Skeletal muscle satellite cell (primary cell): ENCODE results near the gene CTXND2. TPM values are rescaled to one million over a fixed set of nuclear protein-coding genes. Genes with fewer than 3 reads are reported as not detected.
"Not testable (repeated sequence)": the region's sequence is repeated elsewhere in the genome, so short reads cannot be mapped to it uniquely, and the experiment has no call there.

Source experiments
- H3K27me3 ChIP-seq: 2 replicates; pipeline ENCODE4 v1.7.0; 2013; ENCODE audit warnings: low read length; ENCODE audit not compliant: control insufficient read depth, insufficient read depth
- H3K36me3 ChIP-seq: 2 replicates; pipeline ENCODE4 v1.7.0; 2013; ENCODE audit warnings: mild to moderate bottlenecking, control low read depth, low read length; ENCODE audit not compliant: insufficient read depth
- H3K4me1 ChIP-seq: 2 replicates; pipeline ENCODE4 v1.7.0; 2013; ENCODE audit warnings: low read length; ENCODE audit not compliant: control insufficient read depth, insufficient read depth
- H3K4me2 ChIP-seq: 2 replicates; pipeline ENCODE4 v1.7.0; 2013; ENCODE audit warnings: mild to moderate bottlenecking, low read length
- H3K4me3 ChIP-seq: 2 replicates; pipeline ENCODE4 v1.7.0; 2013; ENCODE audit warnings: low read length
- H3K9ac ChIP-seq: 2 replicates; pipeline ENCODE4 v1.7.0; 2013; ENCODE audit warnings: mild to moderate bottlenecking, low read depth, low read length, moderate library complexity
- H3K9me3 ChIP-seq: replicated peaks from 2 replicates; pipeline ENCODE4 v1.7.0; 2013; ENCODE audit warnings: mild to moderate bottlenecking, control low read depth, low read length
- total RNA-seq: library from RNA; depleted of rRNA; stranded (reverse); fragments of >200 nt; gene quantifications from 2 replicates; pipeline ENCODE4 v1.2.3, GENCODE V29; 2012; rRNA removed

Gene CTXND2
- total RNA-seq: not detected in 2 replicates

- no peak within 1 kb of the TSS for H3K9ac ChIP-seq
- H3K36me3 ChIP-seq: no peaks in the 10 kb centered on the region
- H3K4me3 ChIP-seq: no peak within 1 kb of the TSS
- H3K4me2 ChIP-seq: no peak within 1 kb of the TSS
- H3K9me3 ChIP-seq: no peaks in the 10 kb centered on the region
- no peaks in the 10 kb centered on the region for H3K27me3 ChIP-seq
- peaks cover 12% of the 10 kb centered on the region for H3K4me1 ChIP-seq
These were observed at the start of gene CTXND2 for GRCh38 chr1:150887018-150887417. TSS of gene CTXND2 (plus strand) at chr1:150887136. CDS start at chr1:150912315, 25,179 bp downstream.

GRCh38 chr1:150840850-150841249, 46.1 kb upstream of the CTXND2 start:
- H3K36me3 ChIP-seq: peaks cover 53% of the 10 kb centered on the region
- H3K4me2 ChIP-seq, H3K9ac ChIP-seq, H3K9me3 ChIP-seq, H3K4me3 ChIP-seq, H3K4me1 ChIP-seq, H3K27me3 ChIP-seq: not testable (repeated sequence)

GRCh38 chr1:150841626-150842025, 45.3 kb upstream of the CTXND2 start:
- Histone ChIP-seq H3K36me3 (peaks cover 48% of the 10 kb centered on the region), H3K27me3 (no peaks in the 10 kb centered on the region), H3K9me3 (no peaks in the 10 kb centered on the region), H3K9ac (no peak overlapping the region), H3K4me3 (no peak overlapping the region), H3K4me1 (no peaks in the 10 kb centered on the region), H3K4me2 (no peak overlapping the region)

- H3K9me3 ChIP-seq: no peaks in the 10 kb centered on the region
- H3K4me1 ChIP-seq: no peaks in the 10 kb centered on the region
- H3K4me2 ChIP-seq: no peak overlapping the region
- peaks cover 47% of the 10 kb centered on the region for H3K36me3 ChIP-seq
- no peak overlapping the region for H3K9ac ChIP-seq
- no peaks in the 10 kb centered on the region for H3K27me3 ChIP-seq
- no peak overlapping the region for H3K4me3 ChIP-seq
These were observed 44.6 kb upstream of the CTXND2 start for GRCh38 chr1:150842343-150842742.

- H3K27me3 ChIP-seq: no peaks in the 10 kb centered on the region
- H3K4me1 ChIP-seq: no peaks in the 10 kb centered on the region
- peaks cover 41% of the 10 kb centered on the region for H3K36me3 ChIP-seq
- no peak overlapping the region for H3K4me2 ChIP-seq
- no peak overlapping the region for H3K9ac ChIP-seq
- no peak overlapping the region for H3K4me3 ChIP-seq
- no peaks in the 10 kb centered on the region for H3K9me3 ChIP-seq
These were observed 44.0 kb upstream of the CTXND2 start for GRCh38 chr1:150842964-150843363.

- Histone ChIP-seq H3K36me3 (peaks cover 36% of the 10 kb centered on the region), H3K9me3 (no peaks in the 10 kb centered on the region), H3K27me3 (no peaks in the 10 kb centered on the region), H3K9ac (no peak overlapping the region), H3K4me1 (no peaks in the 10 kb centered on the region), H3K4me2 (no peak overlapping the region), H3K4me3 (no peak overlapping the region)
These were observed 43.5 kb upstream of the CTXND2 start for GRCh38 chr1:150843474-150843873.

GRCh38 chr1:150846473-150847146, 40.3 kb upstream of the CTXND2 start:
- H3K36me3 ChIP-seq: peaks cover 17% of the 10 kb centered on the region

GRCh38 chr1:150850801-150851362, 36.1 kb upstream of the CTXND2 start:
- H3K4me3 ChIP-seq, H3K4me2 ChIP-seq, H3K9ac ChIP-seq, H3K9me3 ChIP-seq, H3K27me3 ChIP-seq, H3K4me1 ChIP-seq: not testable (repeated sequence)
- H3K36me3 ChIP-seq: peaks cover 29% of the 10 kb centered on the region

More at GRCh38 chr1:150846473-150847146, 40.3 kb upstream of the CTXND2 start:
- no peak overlapping the region for H3K4me3 ChIP-seq
- no peak overlapping the region for H3K9ac ChIP-seq
- no peaks in the 10 kb centered on the region for H3K27me3 ChIP-seq
- no peak overlapping the region for H3K4me2 ChIP-seq
- no peaks in the 10 kb centered on the region for H3K9me3 ChIP-seq
- no peaks in the 10 kb centered on the region for H3K4me1 ChIP-seq

GRCh38 chr1:150852734-150853133, 34.2 kb upstream of the CTXND2 start:
- H3K4me1 ChIP-seq, H3K9me3 ChIP-seq, H3K27me3 ChIP-seq, H3K4me2 ChIP-seq, H3K4me3 ChIP-seq, H3K9ac ChIP-seq: not testable (repeated sequence)
- H3K36me3 ChIP-seq: peaks cover 32% of the 10 kb centered on the region

GRCh38 chr1:150863724-150864123, 23.2 kb upstream of the CTXND2 start:
- Histone ChIP-seq H3K9ac (no peak overlapping the region), H3K4me1 (no peaks in the 10 kb centered on the region), H3K4me3 (no peak overlapping the region), H3K36me3 (peaks cover 11% of the 10 kb centered on the region), H3K27me3 (no peaks in the 10 kb centered on the region), H3K9me3 (no peaks in the 10 kb centered on the region), H3K4me2 (no peak overlapping the region)

GRCh38 chr1:150864200-150864599, 22.7 kb upstream of the CTXND2 start:
- not testable (repeated sequence) for H3K4me3 ChIP-seq, H3K4me1 ChIP-seq, H3K4me2 ChIP-seq, H3K9me3 ChIP-seq, H3K9ac ChIP-seq, H3K27me3 ChIP-seq
- H3K36me3 ChIP-seq: peaks cover 11% of the 10 kb centered on the region

- Histone ChIP-seq H3K27me3 (no peaks in the 10 kb centered on the region), H3K4me2 (no peak overlapping the region), H3K36me3 (peaks cover 16% of the 10 kb centered on the region), H3K9ac (no peak overlapping the region), H3K9me3 (no peaks in the 10 kb centered on the region), H3K4me3 (no peak overlapping the region), H3K4me1 (peaks cover 8% of the 10 kb centered on the region)
These were observed 17.3 kb upstream of the CTXND2 start for GRCh38 chr1:150869683-150870082.
